Stimulated activated CD4-positive, alpha-beta T cell treated with anti-CD3 and anti-CD28 coated beads, Interleukin-12 subunit alpha, Interleukin-12 subunit beta, amount 100 ng/mL, for 24 hours (primary cell): Measurements from ENCODE around the gene ADGRB3.

Experiments
- DNase-seq, 2 experiments: peaks; one replicate each; pipeline ENCODE4 v3.0.0-alpha.2; 2020; ENCODE audit warnings: low read depth in 2 of 2

The ADGRB3 gene

DNA sequence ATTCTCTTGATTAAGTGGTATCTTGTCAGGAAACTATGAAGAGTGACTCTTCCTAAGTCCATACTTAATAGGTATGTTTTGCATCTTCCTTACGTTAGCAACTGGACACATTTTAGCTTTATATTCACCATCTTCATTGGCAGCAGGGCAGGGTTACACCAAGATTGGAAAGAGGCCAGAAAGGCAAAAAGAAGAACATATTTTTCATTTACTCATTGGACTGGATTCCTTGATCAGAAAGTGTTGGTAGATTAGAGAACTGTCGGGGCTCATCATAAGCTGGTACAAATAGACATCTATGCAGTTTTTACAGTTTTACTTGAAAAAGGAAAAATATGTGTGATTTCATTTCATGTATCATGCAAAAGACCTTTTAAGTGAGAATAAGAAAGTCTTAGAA, 696.8 kb downstream of the ADGRB3 start:
- no peak for DNase-seq

DNA sequence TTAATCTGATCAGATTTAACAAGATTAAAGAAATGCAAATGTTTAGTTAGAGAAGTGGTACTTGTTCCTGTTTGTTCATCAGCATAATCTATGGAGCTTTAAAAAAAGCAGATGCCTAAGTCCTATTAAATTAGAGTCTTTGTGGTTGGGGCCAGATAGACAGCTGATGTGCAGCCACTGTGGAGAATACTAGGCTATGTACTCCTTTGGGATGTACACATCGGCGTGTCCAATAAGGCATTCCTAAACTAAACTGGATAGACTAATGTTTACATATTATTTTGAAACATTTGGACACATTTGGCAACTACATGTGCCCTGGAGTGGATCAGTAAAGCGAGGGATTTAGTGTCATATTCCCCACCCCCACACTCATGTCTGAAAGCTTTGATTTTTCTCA, 702.2 kb downstream of the ADGRB3 start:
- no peak for DNase-seq

DNA sequence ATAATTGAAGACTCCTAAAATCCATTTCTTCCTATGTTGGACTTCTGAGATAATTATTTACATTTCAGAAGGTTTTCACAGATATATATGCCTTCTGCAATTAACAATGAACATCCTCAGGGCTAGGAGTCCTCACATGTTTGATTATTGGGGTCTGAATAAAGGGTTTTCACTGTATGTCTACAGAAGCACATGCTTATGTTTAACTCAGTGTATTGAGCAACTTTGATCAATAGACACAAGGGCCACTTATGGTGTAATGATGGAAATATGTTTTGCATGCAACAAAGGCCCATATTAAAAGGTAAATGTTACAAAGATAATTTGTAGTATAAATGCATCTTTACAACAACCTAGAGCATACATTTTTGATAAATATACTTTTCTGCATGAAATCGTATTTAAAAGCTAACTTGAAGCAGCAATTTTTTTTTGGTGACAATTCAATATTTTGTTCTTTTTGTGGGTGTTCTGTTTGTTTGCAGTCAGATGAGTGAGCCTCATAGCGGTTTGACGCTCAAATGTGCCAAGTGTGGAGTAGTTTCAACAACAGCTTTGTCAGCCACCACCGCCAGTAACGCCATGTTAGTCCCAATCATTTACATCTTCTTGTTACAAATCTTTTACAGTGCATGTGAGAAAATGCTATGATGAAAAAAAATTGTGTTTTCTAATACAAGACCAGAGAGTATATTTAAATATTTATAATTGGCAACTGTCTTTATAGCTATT, 703.5 kb downstream of the ADGRB3 start:
- no peak for DNase-seq

DNA sequence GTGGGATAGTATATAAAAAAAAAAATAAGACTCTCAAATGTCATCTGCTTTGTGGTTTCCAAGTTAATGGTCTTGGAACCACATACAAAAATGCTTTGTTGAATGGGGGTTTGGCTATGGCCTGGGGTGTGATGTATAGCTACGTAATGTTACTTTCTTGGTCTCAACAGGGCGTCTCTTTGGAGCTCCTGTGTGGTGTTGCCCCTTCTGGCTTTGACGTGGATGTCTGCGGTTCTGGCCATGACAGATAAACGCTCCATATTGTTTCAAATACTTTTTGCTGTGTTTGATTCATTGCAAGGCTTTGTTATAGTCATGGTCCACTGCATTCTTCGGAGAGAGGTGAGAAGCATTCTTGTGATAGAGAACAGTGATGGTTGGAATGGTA, 704.1 kb downstream of the ADGRB3 start:
- DNase-seq, result no peak

DNA sequence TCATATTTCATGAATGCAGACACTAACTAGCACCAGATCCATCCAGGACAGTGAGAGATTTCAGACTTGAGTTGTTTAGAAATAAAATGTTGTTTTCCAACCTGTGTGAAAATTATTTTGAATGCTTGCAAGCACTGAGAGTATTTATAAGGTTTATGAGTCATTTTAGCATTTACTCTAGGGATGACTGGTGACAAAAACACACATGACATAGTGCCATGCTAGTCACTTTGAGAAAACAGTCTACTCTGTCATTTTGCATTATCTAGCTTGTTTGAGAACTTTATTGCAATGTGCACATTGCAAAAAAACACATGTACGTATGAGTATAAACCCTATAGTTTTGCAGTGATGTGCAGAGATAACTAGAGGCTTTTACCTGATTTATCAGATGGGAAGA, 705.1 kb downstream of the ADGRB3 start:
- DNase-seq, result no peak

DNA sequence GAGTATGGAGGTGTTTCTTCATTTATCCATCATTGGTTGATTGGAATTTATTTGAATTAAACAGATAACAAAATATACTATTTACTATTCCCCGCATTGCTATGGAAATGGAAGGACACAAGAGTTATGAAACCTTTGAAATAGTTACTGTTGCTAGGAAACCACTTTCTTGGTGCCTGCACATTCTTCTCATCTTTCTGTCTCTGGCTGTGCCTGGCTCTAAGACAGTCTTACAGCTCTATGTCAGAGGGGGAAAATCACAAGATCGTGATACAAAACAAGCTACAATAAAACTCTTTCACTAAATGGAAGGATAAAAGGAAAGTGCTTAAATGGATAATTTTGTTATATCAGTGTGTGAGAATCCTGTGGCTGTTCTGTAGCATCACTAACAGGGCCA, 708.8 kb downstream of the ADGRB3 start:
- no peak for DNase-seq

DNA sequence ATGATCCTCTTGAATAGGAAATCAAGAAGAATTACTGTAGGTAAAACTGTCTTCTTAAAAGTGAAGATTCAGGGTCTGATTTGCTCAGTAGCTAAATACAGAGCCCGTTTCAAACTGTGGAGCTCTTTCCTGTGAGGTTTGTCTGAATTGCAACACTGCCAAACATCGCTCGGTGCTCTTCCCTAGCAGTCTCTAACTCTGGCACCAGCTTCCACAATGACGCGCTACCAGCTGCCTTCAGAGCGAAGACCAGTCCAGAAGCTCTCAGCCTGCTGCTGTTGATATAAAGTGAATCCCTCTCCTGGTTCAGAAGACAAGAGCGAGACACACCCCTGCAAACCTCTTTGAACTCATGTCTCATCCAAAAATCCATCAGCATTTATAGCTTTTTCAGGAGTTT, 714.7 kb downstream of the ADGRB3 start:
- no peak for DNase-seq

DNA sequence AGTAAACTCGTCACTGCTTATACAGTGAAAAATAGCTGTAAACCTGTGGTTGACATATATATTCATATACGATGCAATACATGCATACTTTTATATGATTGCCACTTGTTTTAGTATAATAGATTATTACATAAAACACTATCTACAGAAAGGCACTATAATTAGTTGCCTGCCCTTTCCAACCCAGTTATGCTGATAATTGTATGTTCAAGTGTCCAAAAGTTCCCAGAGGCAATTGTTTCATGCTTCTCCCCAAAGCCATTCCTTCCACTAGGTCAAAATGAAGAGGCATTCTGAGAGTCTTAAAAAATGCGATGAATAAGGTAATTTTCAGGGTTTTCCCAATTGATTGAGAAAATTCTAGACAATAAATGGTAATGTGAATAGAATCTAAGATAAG, 727.1 kb downstream of the ADGRB3 start:
- no peak for DNase-seq

DNA sequence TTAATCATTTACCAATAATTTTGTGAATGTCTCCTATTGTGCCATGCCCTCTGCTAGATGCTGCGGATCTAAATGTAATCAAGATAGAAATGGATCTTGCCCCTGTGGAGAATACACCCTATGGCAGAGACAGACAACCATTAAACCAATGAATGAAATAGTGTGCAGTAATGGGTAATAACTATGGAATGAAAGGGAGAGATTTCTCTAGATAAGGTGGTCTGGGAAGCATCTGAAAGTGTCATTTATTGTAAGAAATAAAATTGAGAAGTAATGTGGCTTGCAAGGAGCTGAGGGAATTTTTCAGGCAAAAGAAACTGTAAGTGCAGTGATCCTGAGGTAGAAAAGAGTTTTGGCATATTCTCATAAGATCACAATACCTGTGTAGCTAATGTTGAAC, 731.7 kb downstream of the ADGRB3 start:
- DNase-seq, result no peak

DNA sequence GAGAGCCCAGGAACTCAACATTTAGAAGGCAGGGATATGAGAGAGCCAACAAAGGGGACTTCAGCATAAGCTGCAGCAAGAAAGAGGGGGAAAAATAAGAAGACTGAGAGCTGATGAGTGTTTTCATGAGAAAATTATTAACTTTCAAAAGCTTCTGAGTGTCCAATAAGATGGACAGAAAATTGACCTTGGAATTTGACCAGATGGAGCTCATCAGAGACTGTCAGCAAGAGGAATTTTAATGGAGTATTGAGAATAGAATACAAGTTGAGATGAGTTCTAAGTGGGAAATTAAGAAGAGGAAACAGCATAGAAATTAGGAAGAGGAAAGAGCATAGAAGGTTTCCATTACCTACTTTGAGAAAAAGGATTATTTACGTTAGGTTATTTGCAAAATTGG, 733.5 kb downstream of the ADGRB3 start:
- DNase-seq, result no peak

DNA sequence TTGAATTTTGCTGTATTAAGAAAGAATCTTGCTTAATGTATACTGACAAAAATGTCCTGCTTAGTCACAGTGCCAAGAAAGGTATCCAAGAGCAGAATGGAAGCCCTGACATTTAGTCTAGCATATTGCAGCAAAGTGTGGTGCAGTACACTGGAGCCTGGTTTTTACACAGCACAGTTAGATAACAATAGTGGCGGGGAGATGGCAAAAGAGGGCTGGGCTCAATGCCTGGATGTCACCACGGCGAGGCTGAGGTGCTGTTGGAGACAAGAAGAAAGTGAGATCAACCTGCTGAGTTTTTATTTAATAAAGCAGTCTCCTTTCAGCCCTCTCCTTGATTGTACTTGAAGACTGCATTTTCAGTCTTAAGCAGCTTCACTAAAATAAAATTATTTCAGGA, 735.7 kb downstream of the ADGRB3 start:
- DNase-seq, result no peak

DNA sequence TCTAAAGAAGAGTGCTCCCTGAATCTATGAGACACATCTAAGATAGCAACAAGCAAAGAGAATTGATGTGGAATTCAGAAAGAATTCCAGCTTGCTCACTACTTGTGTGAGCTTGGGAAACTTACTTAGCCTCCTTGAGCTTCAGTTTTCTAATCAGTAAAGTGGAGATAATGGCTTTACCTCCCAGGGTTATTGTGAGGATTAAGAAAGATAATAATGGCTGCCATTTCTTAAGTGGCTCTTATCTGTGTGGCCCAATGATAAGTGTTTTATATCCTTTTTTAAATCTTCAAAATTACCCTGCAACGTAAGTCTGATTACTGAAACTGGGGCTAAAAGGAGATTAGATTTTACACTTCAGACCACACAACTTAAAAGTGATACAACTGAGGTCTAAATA, 743.2 kb downstream of the ADGRB3 start:
- DNase-seq, result no peak

DNA sequence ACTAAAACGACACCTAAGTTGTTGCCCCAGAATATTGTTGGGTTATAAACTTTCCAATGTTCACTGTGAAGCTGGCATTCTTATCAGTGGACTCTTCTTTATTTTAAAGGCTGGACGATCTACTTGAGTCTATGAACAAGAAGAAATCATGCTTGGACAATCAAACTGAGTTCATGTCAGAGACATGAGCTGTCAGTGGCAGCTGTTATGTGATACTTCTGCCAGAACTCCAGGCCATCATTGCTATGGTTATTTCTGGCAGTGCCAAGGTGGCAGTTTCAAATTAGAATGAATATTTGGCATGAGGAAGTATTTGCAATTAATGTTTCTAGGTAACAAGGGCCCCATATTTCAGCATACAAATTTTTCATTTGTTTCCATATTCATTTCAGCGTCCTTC, 744.4 kb downstream of the ADGRB3 start:
- DNase-seq, result no peak

DNA sequence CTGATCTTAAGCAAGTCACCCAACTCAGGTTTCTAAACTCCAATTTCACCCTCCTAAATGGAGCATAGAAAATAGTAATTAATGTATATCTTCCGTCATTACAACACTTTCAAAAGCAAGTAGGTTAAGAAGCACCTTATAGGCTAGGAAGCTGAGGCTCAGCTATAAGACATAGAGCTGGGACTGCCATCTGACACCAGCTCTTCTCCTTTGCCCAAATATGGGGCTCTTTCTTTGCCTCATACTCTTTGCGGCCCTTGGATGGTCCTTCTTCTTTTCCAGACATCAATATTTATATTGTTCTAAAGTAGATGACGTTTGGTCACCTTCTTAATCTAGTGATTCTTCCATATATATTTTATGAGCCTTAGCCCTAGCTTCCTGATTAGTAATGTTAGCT, 748.5 kb downstream of the ADGRB3 start:
- no peak for DNase-seq

DNA sequence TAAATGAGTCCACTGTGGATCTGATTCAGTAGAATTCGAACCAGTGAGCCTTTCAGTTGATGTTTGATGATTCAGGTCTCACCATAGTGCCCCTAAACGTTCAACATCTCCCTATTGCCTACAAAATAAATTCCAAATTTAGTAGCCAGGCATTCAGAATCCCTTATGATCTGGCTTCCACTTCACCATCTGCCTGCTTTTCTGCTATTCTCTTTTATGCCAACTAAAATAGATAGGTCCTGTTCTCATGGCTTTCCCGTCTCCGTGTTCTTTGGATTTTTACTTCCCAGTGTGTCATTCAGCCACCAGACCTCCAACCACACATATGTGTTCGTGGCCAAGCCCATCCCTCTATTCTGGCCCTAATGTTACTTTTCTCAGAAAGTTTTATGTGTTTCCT, 751.3 kb downstream of the ADGRB3 start:
- no peak for DNase-seq

DNA sequence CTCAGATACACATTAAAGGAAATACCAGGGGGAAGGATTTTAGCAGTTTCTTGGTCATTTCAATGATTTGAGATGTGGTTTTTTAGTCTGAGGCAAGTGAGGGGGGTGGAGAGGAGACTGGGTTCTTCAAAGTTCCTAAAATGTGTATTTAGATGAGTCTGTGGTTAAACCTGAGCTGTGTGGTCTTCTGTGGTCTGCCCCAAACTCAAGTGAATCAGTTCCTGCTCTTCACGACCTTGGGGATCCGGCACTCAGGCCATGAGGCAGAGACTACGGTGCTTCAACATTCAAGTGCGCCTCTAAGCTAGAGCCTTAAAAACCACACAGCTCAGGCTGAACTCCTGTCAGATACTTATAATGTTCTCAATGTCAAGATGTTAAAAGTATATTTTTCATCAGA, 755.0 kb downstream of the ADGRB3 start:
- no peak for DNase-seq

DNA sequence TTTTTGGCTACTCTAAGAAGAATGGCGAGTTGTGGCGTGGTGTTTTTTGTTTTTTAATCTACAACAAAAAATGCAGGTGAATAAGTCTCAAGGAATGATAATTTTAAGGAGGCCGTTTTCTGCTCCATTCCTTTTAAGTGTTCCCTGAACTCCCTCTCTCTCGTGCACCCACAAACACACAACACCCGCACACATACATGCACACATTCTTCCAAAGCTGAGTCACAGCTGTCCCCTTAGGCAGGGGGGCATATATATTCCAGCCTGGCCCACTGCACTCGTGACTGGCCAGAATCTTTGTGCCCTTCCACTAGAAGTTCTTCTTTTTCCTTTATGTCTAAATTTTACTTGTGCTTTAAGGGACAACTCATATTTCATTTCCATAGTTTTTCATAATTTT, 756.0 kb downstream of the ADGRB3 start:
- no peak for DNase-seq

DNA sequence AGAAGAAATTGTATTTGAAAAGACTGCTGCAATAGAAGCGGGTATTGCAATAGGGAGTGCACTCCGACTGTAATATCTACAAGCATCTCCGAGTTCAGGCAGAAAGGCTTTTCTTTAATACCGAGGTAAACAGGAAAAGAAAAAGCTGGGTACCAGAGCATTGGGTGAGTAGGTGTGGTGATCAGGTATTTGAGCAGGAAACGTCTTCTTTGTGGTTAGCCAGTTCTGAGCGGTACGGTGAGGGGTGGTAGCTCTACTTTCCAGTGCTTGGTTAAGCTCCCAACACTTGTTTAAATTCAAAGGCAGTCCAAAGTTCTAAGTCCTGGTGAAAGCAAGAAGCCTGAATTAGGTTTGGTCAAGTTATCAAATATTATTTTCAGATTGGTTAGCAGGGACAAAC, 757.7 kb downstream of the ADGRB3 start:
- no peak for DNase-seq

DNA sequence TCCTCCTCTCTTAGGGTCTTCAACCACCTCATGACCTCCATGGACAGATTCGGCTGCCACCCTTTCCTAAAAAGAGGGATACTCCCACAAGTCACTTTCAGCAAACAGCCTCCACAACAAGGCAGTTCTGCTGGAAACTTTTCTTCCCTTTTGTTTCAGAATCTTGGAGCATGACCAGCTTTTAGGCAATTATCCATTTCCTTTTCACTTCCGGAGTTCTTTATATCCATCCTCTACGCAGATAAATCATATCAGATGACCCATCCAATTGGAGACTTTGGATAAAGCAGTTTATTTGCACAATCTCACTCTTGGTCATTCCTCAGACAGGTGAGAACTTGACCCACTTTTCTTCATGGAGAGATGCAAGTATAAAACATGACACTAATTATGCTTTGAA, 763.2 kb downstream of the ADGRB3 start:
- no peak for DNase-seq

DNA sequence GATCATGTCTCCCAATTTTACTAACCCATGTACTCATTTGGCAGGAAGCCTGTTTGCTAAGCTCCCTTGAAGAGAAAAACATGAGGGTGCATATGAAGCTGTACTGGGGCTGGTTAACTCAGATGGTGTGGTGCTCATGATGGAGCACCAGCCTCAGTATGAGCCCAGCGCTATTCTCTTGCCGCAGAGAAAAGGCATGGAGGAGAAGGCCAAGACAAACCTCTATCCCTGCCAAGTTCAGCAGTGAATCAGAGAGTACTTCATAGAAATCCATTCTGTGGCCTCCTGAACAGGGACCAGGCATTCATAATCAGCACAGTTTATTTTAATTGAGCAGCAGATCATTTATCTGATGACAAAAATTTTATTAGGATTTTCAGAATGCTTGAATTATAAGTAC, 763.6 kb downstream of the ADGRB3 start:
- no peak for DNase-seq

DNA sequence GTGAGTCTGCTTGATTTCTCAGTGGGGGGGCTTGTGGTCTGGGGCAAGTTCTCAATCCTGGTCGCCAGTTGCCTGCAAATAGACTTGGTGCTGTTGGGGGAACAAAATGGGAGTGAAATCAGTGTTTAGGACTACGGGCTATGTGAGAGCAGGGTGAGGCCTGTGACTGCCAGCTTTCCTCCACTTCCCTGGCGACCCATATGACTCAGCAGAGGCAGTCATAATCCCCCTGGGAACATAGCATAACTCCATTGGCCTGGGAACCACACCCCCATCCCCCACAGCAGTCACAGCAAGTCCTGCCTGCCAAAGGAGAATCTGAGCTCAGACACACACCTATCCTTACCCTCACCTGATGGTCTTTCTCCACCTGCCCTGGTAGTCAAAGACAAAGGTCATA, 773.8 kb downstream of the ADGRB3 start:
- DNase-seq, result no peak

DNA sequence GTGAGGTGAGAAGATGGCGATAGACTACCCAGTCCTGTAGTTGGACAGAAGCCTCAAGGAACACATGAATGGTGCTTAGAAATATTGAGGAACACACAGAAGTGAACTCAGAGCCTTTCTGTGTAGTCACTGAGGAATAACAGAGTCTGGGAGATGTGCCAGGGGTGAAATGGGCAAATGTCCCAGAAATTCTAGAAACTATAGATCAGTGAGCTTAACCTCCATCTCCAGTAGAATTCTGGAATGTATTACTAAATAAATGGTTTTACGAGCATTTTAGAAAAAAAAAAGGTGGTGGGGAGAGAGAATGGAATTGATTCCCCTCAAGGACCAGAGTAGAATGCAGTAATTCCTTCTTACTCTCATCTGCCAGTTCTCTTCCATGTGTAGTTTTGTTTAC, 781.7 kb downstream of the ADGRB3 start:
- no peak for DNase-seq

DNA sequence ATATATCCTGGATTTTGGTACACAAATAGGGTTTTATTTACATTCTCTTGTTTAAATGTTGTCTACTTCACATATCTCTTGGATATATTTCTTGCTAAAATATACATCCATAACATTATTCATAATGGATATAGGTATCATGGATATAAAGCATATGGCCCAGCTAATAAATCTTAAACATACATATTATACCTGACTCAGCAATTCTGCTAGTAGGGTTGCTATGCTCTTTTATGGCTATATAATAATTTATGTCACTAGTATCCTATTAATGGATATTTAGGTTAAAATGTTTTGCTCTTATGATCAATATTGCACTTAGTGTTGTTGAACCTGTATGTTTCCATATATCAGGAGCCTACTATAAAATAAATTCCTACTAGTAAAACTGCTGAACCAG, 786.2 kb downstream of the ADGRB3 start:
- DNase-seq, result no peak

DNA sequence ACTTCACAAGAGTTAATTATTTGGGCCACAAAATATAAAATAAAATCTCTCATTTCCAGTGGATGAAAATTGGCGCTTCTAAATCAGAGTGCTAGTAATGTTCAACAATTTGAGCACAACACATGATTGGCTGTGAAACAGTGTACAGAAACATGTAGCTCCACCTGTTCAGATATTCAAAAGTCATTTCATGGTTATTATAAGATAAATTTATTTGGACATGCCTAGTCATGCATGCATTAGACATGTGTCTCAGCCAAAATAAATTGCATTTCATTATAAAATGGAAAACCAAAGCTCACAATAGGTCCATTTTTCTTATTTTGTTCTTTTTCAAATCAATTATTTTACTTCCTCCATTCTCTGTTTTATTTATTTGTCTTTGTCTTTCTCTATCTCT, 786.9 kb downstream of the ADGRB3 start:
- no peak for DNase-seq

DNA sequence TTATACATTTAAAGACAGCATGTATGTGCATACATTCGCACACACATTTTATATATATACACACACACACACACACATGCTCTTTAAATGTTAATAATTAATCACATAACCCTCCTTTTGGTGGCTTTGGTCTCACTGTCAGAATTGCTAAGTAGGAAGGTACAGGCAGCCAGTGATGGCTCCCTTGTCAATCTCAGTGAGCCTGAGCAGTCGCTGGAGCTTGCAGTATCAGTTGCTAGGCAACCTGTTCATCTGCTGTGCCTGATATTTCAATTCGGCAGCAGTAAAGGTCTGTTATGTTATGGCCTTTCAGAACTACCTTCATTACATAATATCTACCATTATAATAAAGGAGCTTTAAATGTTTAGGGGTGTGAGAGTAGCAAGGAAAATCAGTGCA, 787.4 kb downstream of the ADGRB3 start:
- no peak for DNase-seq
